Measurements from ENCODE around the gene SULT1E1.

- TF ChIP-seq POLR2A (IDR thresholded peaks at IDR 0.05): no peak
- no peak for TF ChIP-seq CTCF (IDR thresholded peaks at IDR 0.05)
- TF ChIP-seq EP300 (IDR thresholded peaks at IDR 0.05): no peak
- no peak for TF ChIP-seq POLR2AphosphoS5 (IDR thresholded peaks at IDR 0.05)
Observed at GRCh38 chr4:69909195-69909594, 49.2 kb upstream of the SULT1E1 start.
